KMS-11 (cell line): ENCODE measurements around the gene OPN3.

ENCODE experiments used
- H2AFZ ChIP-seq: fragments of 200-600 bp; sonication (generic); 2 replicates; pipeline ENCODE4 v1.6.1; 2016; ENCODE audit warnings: antibody characterized with exemption, mixed run types, low read depth
- H3K27ac ChIP-seq: fragments of 200-600 bp; sonication (generic); 2 replicates; pipeline ENCODE4 v1.6.1; 2016; ENCODE audit warnings: mild to moderate bottlenecking, mixed run types
- H3K27me3 ChIP-seq: fragments of 200-600 bp; sonication (generic); 2 replicates; pipeline ENCODE4 v1.6.1; 2017; ENCODE audit warnings: mild to moderate bottlenecking, low read depth, mixed run types, moderate library complexity; ENCODE audit not compliant: insufficient read depth
- H3K36me3 ChIP-seq: fragments of 200-600 bp; sonication (generic); 2 replicates; pipeline ENCODE4 v1.6.1; 2017; ENCODE audit warnings: mild to moderate bottlenecking, mixed run types; ENCODE audit not compliant: insufficient read depth
- H3K4me1 ChIP-seq: fragments of 200-600 bp; sonication (generic); 2 replicates; pipeline ENCODE4 v1.6.1; 2016; ENCODE audit warnings: mild to moderate bottlenecking, low read depth, mixed run types; ENCODE audit not compliant: poor library complexity, severe bottlenecking
- H3K4me2 ChIP-seq: fragments of 200-600 bp; sonication (generic); 2 replicates; pipeline ENCODE4 v1.7.0; 2016; ENCODE audit warnings: mild to moderate bottlenecking, mixed run types
- H3K4me3 ChIP-seq: fragments of 200-600 bp; sonication (generic); IDR thresholded peaks from 2 replicates; pipeline ENCODE4 v1.6.1; 2017; ENCODE audit warnings: low read depth, low read length, mixed read lengths; ENCODE audit not compliant: insufficient read depth
- H3K79me2 ChIP-seq: fragments of 200-600 bp; sonication (generic); 2 replicates; pipeline ENCODE4 v1.6.1; 2016; ENCODE audit warnings: low read depth, mixed run types; ENCODE audit not compliant: insufficient read depth
- H3K9ac ChIP-seq: fragments of 200-600 bp; sonication (generic); 2 replicates; pipeline ENCODE4 v1.6.1; 2016; ENCODE audit warnings: mild to moderate bottlenecking, mixed run types
- H4K20me1 ChIP-seq: fragments of 200-600 bp; sonication (generic); 2 replicates; pipeline ENCODE4 v1.6.1; 2016; ENCODE audit warnings: mild to moderate bottlenecking, mixed run types; ENCODE audit not compliant: insufficient read depth
- CTCF ChIP-seq: fragments of 200-600 bp; sonication (generic); conservative IDR thresholded peaks from 2 replicates; pipeline ENCODE4 v1.6.1; 2017; ENCODE audit warnings: low read depth, mild to moderate bottlenecking, antibody characterized with exemption, low read length, moderate library complexity, mixed read lengths

OPN3 gene

DNA sequence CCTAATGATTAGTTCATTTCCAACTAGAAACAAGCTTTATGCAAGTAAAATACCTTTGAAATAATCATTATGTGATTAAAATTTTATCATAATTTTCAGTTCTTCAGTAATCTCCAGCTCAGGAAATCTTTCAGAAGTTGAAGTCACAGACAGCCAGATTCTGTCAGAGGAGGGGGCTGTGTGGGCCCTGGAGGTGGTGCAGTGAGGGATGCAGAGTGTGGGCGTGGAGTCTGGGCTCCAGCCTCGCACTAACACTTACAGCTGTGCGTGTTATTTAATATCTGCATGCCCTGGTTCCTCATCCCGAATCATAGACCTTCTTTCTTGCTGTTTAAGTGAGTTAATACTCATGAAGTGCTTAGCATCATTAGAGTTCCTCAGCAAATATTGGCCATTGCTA, 35.8 kb upstream of the OPN3 start:
- Histone ChIP-seq H3K27me3 (no peaks in the 10 kb centered on the region), H3K36me3 (no peaks in the 10 kb centered on the region), H3K79me2 (no peaks in the 10 kb centered on the region), H3K27ac (no peak overlapping the region), H3K4me3 (no peak overlapping the region), H4K20me1 (no peaks in the 10 kb centered on the region), H2AFZ (no peak overlapping the region), H3K4me2 (no peak overlapping the region), H3K9ac (no peak overlapping the region), H3K4me1 (peaks cover 28% of the 10 kb centered on the region)
- no peak for TF ChIP-seq CTCF

GRCh38 chr1:241674805-241675384, 34.7 kb upstream of the OPN3 start:
- no peaks in the 10 kb centered on the region for H3K27me3 ChIP-seq
- H3K9ac ChIP-seq = no peak overlapping the region
- H3K27ac ChIP-seq = no peak overlapping the region
- peaks cover 28% of the 10 kb centered on the region for H3K4me1 ChIP-seq
- no peak for TF ChIP-seq CTCF
- no peaks in the 10 kb centered on the region for H3K79me2 ChIP-seq
- H3K4me2 ChIP-seq = no peak overlapping the region
- no peaks in the 10 kb centered on the region for H3K36me3 ChIP-seq
- H2AFZ ChIP-seq = no peak overlapping the region
- H4K20me1 ChIP-seq = no peaks in the 10 kb centered on the region
- no peak overlapping the region for H3K4me3 ChIP-seq

DNA sequence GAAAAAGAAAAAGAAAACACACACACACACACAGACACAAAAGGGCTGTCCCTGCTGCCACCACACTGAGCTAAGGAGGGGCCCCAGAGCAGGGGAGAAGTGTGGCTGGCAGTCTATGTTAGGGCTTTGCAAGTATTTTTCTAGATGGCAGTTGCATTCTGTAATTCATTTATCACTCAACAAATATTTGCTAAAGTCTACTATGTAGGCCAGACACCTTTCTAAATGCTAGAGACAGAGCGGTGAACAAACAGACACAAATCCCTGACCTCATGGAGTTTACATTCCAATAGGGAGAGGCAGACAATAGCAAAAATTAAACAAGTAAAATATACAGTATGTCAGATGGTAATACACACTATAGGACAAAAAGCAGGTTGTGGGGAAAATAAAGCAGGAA, 32.1 kb upstream of the OPN3 start:
- H3K79me2 ChIP-seq = no peaks in the 10 kb centered on the region
- no peaks in the 10 kb centered on the region for H3K36me3 ChIP-seq
- no peak overlapping the region for H3K9ac ChIP-seq
- no peak overlapping the region for H2AFZ ChIP-seq
- no peaks in the 10 kb centered on the region for H3K27me3 ChIP-seq
- no peaks in the 10 kb centered on the region for H4K20me1 ChIP-seq
- no peak overlapping the region for H3K4me2 ChIP-seq
- peaks cover 10% of the 10 kb centered on the region for H3K4me1 ChIP-seq
- no peak overlapping the region for H3K4me3 ChIP-seq
- H3K27ac ChIP-seq = no peak overlapping the region
- TF ChIP-seq CTCF = no peak

- Histone ChIP-seq H3K4me1 (no peaks in the 10 kb centered on the region), H3K36me3 (no peaks in the 10 kb centered on the region), H2AFZ (no peak overlapping the region), H3K27me3 (no peaks in the 10 kb centered on the region), H3K27ac (no peak overlapping the region), H4K20me1 (no peaks in the 10 kb centered on the region), H3K79me2 (no peaks in the 10 kb centered on the region), H3K4me3 (no peak overlapping the region), H3K9ac (no peak overlapping the region), H3K4me2 (no peak overlapping the region)
- no peak for TF ChIP-seq CTCF
Measured at GRCh38 chr1:241666419-241666818, 26.2 kb upstream of the OPN3 start.
